GM21526 (cell line): ENCODE data around the gene TXNL1.
"Not testable (repeated sequence)": the region's sequence is repeated elsewhere in the genome, so short reads cannot be mapped to it uniquely, and the experiment has no call there.

ENCODE experiments used
- ATAC-seq: cut with Tn5 transposase; IDR thresholded peaks from one replicate; pipeline ENCODE4 v1.9.1; 2021; ENCODE audit warnings: moderate library complexity; ENCODE audit not compliant: unreplicated experiment, low FRiP score

Gene TXNL1

GRCh38 chr18:56638232-56639103, at the start of gene TXNL1:
TSS of gene TXNL1 (minus strand) at chr18:56638592. CDS start at chr18:56638440, 152 bp downstream.
- ATAC-seq, result peak; percentile 91

- no peak for ATAC-seq
These were observed 45.9 kb upstream of the TXNL1 start for GRCh38 chr18:56684277-56684676.

DNA sequence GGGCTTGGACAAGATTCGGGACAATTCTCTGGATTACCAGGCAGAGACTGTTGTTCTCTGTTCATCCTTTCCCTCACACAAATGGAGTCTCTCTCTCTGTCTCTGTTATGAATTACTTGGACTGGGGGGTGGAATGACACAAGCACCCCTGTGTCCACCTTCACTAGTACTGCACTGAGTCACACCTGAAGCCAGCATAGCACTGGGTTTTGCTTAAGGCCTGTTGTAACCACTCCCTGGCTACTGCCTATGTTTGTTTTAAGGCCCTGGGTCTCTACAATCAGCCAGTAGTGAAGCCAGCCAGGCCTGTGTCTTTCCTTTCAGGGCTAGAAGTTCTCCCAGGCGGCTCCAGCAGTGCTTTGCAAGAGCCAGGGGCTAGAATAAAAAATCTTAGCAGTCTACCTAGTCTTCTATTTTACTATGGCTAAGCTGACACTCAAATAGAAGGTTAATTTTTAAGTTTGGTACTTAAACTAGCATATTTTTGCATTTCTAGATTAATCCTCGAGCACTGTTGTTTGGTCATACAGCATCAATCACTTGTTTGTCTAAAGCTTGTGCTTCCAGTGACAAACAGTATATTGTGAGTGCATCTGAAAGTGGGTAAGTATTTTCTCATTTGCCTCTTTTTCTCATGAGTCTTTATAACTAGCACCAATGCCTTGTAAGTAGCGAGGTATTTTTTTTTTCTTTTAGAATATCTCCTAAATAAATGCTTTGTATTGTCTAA, 40.6 kb upstream of the TXNL1 start:
- no peak for ATAC-seq

- no peak for ATAC-seq
These were observed 38.2 kb upstream of the TXNL1 start for GRCh38 chr18:56676639-56677038.

DNA sequence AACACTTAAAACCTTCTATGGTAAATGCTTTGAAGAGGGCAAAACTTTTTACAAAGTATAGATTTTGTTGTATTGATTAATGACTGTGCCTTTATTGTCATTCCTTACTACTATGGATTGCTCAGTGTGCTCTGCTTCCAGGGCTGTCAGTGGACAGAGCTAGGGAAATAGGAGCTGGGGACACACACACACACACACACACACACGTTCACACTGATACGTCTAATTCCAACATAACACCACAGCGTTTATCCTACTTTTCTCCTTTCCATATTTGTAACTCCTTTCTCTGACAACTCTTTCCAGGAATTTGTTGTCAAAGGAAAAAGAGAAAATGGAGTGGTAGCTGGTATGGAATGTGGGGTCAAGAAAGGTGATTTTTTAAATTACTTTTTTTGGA, 34.6 kb upstream of the TXNL1 start:
- ATAC-seq, result no peak

- ATAC-seq, result no peak
These were observed 34.0 kb upstream of the TXNL1 start for GRCh38 chr18:56672391-56672790.

GRCh38 chr18:56662902-56663301, 24.5 kb upstream of the TXNL1 start:
- ATAC-seq, result no peak

- no peak for ATAC-seq
These were observed 24.1 kb upstream of the TXNL1 start for GRCh38 chr18:56662502-56662901.

DNA sequence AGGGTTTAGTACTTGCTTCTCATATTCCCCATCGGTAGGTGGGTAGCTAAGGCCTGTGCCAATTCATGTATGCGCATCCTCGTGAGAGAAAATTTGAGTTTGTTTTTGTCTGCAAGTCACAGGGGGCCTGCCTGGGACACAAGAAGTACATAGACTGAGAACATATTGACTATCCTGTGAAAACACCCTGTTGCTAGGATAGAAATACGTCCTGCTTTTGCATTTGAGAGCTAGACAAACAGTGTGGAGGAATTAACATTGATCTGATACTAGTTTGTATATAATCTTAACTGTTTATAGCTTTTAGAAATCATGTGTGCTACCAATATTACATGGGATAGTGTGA, 23.6 kb upstream of the TXNL1 start:
- no peak for ATAC-seq

DNA sequence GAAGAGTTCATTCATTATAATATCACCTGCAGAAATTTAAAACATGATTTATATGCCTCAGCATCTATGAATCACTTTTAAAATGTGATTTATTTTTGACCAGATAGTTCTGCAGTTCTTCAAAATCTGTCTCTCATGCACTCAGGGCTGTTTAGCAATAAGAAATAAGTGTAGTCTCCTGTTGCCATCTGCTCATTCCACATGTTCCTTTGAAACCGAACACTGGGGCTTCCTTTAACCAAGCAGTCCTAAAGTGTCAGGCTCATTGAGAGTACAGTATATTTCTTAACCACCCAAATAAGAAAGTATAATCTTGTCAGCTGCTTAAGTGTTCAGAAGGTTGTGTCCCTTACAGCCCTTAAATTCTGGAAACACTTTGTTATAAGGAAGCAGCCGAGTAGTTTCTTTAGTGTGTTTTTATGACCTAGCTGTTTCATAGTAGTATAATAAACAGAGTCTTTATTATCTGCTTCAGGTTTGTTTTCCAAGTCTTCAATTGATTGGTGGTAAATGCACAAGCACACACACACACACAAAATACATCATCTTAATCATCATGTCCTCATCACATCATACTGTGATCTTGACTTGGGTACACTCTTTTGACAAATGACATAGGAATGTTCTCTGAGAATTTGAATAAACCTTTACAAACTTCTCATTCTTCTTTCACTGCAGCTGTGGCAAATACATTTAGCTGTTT, 23.1 kb upstream of the TXNL1 start:
- no peak for ATAC-seq

DNA sequence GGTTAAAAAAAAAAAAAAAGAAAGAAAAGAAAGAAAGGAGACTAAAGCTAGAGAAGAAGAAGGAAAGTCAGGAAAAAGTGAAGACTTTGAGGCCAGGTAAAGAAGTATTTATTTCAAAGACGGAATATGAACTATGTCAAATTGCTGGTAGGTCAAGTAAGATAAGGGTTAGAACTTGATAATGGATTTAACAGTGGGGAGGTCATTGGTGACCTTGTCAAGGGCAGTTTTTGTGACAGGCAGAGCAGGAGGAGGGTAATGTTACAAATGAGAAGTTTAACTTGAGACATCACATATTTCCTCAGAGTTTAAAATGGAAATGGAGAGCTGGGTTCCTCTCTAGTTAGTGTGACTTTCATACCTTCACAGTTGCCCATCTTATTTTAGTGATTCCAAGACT, 22.3 kb upstream of the TXNL1 start:
- ATAC-seq, result no peak

DNA sequence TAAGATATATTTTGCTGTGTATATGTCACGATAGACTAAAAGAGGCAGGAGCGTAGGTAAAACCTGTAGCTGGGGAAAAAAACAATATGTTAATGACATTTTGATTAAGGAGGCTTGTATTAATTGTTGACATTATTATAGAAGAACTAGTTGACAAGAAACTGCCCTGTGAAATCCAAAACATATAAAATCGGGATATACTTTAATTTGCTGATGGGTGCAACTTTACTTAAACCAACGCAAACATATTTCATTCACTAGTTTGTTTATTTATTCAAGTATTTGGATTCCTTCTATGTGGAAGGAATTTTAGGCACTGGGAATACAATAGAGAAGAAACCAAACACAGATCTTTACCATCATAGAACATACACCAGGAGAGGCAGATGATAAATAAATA, 20.7 kb upstream of the TXNL1 start:
- no peak for ATAC-seq

DNA sequence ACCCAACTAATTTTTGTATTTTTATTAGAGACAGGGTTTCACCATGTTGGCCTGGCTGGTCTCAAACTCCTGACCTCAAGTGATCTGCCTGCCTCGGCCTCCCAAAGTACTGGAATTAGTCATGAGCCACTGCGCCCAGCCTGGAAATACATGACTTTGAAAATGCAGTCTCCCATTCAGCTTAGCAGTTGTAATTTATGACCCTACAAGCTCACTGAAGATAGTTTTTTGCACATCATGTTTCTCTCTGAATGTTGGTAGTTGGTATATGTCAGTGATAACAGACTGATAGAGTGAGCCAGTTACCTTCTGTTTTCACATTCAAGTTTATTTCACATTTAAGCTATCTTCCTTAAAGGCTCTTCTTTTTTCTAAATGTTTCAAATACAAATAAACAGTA, 19.9 kb upstream of the TXNL1 start:
- no peak for ATAC-seq

DNA sequence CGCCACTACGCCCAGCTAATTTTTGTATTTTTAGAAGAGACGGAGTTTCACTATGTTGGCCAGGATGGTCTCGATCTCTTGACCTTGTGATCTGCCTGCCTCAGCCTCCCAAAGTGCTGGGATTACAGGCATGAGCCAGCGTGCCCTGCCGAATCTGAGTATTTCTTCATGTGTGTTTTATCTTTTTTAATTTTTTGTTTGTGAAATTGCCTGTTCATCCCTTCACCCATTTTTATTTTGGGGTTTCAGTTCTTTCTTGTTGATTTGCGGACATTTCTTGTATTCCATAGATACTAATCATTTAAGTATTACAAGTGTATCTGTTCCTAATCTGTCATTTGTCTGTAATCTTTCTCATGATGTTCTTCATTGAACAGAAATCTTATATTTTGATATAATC, 15.9 kb upstream of the TXNL1 start:
- ATAC-seq, result not testable (repeated sequence)

- no peak for ATAC-seq
These were observed 14.4 kb upstream of the TXNL1 start for GRCh38 chr18:56652802-56653201.

GRCh38 chr18:56651771-56652092, 13.3 kb upstream of the TXNL1 start:
- no peak for ATAC-seq

DNA sequence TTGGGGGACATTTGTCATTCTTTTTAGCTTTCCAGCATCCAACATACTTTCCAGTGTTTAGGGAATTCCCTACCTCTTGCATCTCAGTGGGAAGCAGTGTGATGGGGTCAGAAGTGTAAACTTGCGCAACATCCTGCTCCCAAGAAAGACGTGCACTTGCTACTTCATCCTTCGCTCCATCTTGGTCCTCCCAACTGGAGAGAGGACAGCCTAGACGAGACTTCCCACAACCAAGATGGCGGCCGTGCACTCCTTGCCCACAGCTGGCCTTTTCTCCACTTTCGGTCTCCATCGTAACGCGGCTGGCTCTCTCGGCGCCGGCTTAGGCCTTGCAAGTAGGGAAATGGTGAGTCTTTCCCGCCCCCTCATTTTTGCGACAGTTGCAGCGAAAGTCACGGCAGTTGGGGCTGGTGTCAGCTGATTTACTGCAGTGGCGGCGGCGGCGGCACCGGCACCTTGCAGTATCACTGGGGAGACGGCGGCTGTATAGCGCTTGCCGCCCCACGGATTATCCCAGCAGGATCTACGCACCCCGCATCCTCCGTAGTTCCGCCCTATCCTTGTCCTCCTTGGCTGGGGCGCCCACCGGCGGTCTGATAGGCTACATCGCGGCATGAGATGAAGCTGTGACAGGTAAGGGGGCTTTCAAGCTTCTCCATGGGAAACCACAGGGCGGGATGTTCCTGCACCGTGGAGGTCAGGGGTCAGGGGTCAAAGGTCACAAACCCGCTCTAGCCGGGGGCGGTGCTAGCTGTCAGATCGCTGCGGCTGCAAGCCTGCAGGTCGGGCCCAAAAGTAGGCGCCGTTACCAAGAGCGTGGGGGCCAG, 12.8 kb upstream of the TXNL1 start, which contains the start of gene WDR7:
Gene WDR7 (plus strand): TSS at position 416 of the 827 bp plus-strand sequence. CDS start 21,157 bp downstream, outside the sequence.
- ATAC-seq, result peak; percentile 93

GRCh38 chr18:56649996-56650395, 11.6 kb upstream of the TXNL1 start:
- no peak for ATAC-seq

DNA sequence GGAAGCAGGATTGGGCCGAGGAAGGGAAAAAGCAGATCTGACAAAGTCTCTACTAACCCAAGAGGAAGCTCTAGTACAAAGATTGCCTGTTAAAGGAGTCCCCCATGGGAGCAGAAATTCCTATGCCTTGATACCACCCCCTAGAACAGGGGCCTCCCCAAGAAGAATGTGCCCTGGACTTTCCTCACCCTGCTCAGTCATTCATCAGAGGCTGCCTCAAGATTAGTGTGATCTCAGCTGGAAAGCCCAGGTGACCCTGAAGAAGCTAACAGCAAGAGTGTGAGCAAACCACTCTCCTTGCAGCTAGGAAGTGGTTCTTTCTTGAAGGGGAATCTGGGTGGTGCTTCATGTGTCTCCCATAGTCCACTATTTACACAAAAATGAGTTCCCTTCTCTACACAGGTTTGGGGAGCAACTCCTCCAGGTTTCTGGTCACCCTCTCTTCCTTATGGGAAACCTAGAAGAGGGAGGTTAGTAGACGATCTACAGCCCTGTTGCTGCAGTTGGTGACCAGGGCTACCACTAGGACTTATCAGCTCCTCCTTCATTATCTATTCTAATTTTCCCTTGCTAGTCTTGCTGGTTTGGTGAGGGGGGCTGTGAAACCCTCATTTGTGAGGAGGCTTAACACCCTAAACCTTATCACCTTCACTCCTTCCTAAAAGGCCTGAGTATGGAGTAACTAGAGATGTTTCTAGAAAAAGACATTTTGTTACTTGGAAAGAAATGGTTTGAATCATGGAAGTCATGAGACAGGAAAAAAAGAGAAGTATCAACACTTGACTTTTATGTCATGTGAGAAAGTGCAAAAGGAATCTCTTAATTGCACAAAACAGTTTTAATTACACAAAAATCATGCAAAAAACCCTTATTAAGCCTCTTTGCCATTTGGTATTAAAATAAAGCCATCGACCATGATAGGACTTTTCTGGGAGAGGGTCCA, 9.8 kb upstream of the TXNL1 start:
- ATAC-seq, result no peak
